Measurements from ENCODE around the gene PTPRD.

Gene PTPRD

GRCh38 chr9:10443868-10444204, 169.0 kb downstream of the PTPRD start:
- TF ChIP-seq, protein P1, sequence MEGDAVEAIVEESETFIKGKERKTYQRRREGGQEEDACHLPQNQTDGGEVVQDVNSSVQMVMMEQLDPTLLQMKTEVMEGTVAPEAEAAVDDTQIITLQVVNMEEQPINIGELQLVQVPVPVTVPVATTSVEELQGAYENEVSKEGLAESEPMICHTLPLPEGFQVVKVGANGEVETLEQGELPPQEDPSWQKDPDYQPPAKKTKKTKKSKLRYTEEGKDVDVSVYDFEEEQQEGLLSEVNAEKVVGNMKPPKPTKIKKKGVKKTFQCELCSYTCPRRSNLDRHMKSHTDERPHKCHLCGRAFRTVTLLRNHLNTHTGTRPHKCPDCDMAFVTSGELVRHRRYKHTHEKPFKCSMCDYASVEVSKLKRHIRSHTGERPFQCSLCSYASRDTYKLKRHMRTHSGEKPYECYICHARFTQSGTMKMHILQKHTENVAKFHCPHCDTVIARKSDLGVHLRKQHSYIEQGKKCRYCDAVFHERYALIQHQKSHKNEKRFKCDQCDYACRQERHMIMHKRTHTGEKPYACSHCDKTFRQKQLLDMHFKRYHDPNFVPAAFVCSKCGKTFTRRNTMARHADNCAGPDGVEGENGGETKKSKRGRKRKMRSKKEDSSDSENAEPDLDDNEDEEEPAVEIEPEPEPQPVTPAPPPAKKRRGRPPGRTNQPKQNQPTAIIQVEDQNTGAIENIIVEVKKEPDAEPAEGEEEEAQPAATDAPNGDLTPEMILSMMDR (IDR thresholded peaks at IDR 0.05; ENCODE audit: extremely low read depth, insufficient read depth, missing control alignments) = no peak
- no peak for DNase-seq (ENCODE audit: low spot score)
- in situ Hi-C loops (cut with MboI; ENCODE audit: low pct_unique_long_range_greater_than_20kb, low sequenced_read_pairs, unreplicated experiment) = no loop called here

GRCh38 chr9:10443181-10443867, 169.5 kb downstream of the PTPRD start:
- no peak for DNase-seq (ENCODE audit: low spot score)
- TF ChIP-seq, protein P1 (IDR thresholded peaks at IDR 0.05; ENCODE audit: extremely low read depth, insufficient read depth, missing control alignments) = no peak
- in situ Hi-C loops (cut with MboI; ENCODE audit: low pct_unique_long_range_greater_than_20kb, low sequenced_read_pairs, unreplicated experiment) = no loop called here

DNA sequence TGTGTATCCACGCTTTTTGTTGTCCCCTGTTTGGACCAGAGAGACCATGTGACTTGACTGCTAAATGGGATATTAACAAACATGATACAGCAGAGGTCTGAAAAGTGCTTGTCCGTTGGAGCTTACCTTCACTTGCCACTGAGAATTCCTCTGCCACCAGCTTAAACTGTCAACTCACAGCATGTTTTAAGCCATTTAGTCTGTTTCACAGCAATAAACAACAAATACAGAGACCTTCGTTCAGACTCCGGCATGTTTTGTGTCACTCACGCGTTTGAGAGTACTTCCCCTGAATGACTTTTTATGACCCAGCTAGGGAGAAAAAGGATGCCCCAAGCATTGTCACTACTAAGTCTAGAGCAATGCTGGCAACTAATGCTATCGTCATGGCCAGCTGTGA, 173.8 kb downstream of the PTPRD start:
- TF ChIP-seq, protein P1 (IDR thresholded peaks at IDR 0.05; ENCODE audit: extremely low read depth, insufficient read depth, missing control alignments) = no peak
- no peak for DNase-seq (ENCODE audit: low spot score)
- in situ Hi-C loops (cut with MboI; ENCODE audit: low pct_unique_long_range_greater_than_20kb, low sequenced_read_pairs, unreplicated experiment) = no loop called here

DNA sequence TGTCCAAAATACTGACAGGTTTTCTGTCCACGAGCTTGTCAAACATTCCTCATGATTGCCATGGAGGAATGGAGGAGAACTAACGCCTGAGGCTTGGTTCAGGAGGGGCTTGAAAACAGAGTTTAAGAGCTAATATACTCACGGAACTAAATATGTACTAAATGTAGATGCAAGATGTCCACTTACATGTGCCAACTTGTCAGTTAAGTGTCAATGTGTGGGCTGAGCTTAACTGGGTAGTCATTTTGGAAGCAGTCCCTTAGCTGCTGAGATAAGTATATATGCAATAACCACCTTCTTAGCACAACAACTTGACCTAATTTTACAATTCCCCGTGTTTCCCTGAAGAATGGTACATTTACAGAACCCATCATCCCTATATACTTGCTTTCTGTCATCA, 176.0 kb downstream of the PTPRD start:
- TF ChIP-seq, protein P1 (IDR thresholded peaks at IDR 0.05; ENCODE audit: extremely low read depth, insufficient read depth, missing control alignments) = no peak
- no peak for DNase-seq (ENCODE audit: low spot score)
- in situ Hi-C loops (cut with MboI; ENCODE audit: low pct_unique_long_range_greater_than_20kb, low sequenced_read_pairs, unreplicated experiment) = no loop called here

- DNase-seq (ENCODE audit: low spot score) = no peak
- in situ Hi-C loops (cut with MboI; ENCODE audit: low pct_unique_long_range_greater_than_20kb, low sequenced_read_pairs, unreplicated experiment) = no loop called here
- TF ChIP-seq, protein P1 (IDR thresholded peaks at IDR 0.05; ENCODE audit: extremely low read depth, insufficient read depth, missing control alignments) = no peak
Measured at GRCh38 chr9:10434412-10434811, 178.4 kb downstream of the PTPRD start.

- DNase-seq (ENCODE audit: low spot score) = no peak
- in situ Hi-C loops (cut with MboI; ENCODE audit: low pct_unique_long_range_greater_than_20kb, low sequenced_read_pairs, unreplicated experiment) = no loop called here
- TF ChIP-seq, protein P1 (IDR thresholded peaks at IDR 0.05; ENCODE audit: extremely low read depth, insufficient read depth, missing control alignments) = no peak
Measured at GRCh38 chr9:10411272-10411671, 201.5 kb downstream of the PTPRD start.

Measured in GM13977 (cell line).